Measurements from ENCODE around the gene SLC15A1. TPM values are rescaled to one million over a fixed set of nuclear protein-coding genes. Genes with fewer than 3 reads are reported as not detected.

Gene SLC15A1
- 2.6 TPM for total RNA-seq (2021; ENCODE audit: unreplicated experiment)
- 2.3 and 2.9 TPM in 2 replicates for polyA plus RNA-seq (2012)
- percentile 41 among the genes with signal in this experiment for Bru-seq, nascent RNA
- percentile 51 among the genes with signal in this experiment for BruChase-seq, experiment 1, labeled RNA remaining after a 6-hour chase
- percentile 48 among the genes with signal in this experiment for BruChase-seq, experiment 2, labeled RNA remaining after a 2-hour chase
- long read RNA-seq, partial matches to known transcripts, result 0 of 6 reads
- long read RNA-seq, other reads (novel, unspliced or antisense), result 4 of 6 reads

- CTCF ChIA-PET, result no interaction called here
- peak within 1 kb of the TSS; percentile 22 for H2AFZ ChIP-seq (ENCODE audit: low read depth, low read length, poor library complexity, severe bottlenecking)
- peaks cover 0 to 5% of the 10 kb centered on the region in 2 experiments; a peak in 1 of 4 replicates for H3K9me3 ChIP-seq (ENCODE audit: control insufficient read depth in 1 of 2, insufficient read depth in 1 of 2, low read depth in 1 of 2, low read length in 2 of 2)
- H3K79me2 ChIP-seq (ENCODE audit: insufficient read depth, low read length), result no peaks in the 10 kb centered on the region
- H3K9me2 ChIP-seq (ENCODE audit: insufficient read depth), result no peaks in the 10 kb centered on the region
- peak; percentile 76 for ATAC-seq
- no TSS peak for BruUV-seq (replicated peaks)
- no peaks in the 10 kb centered on the region for H3K36me3 ChIP-seq (ENCODE audit: control insufficient read depth in 1 of 2, insufficient read depth in 2 of 2, low read length in 2 of 2)
- H4K20me1 ChIP-seq (ENCODE audit: insufficient read depth), result no peaks in the 10 kb centered on the region
- peak within 1 kb of the TSS; percentile 33 to 53 for H3K4me3 ChIP-seq (replicated peaks in 1 of 2; ENCODE audit: low read depth in 1 of 2, low read length in 2 of 2)
- H3K27me3 ChIP-seq (ENCODE audit: insufficient read depth, low read length), result no peaks in the 10 kb centered on the region
- H3K4me2 ChIP-seq (ENCODE audit: low read length), result peak within 1 kb of the TSS; percentile 76
- intact Hi-C loops (cut with micrococcal nuclease), result no loop called here
- no peak for TF ChIP-seq CTCF (IDR thresholded peaks at IDR 0.05 in 2 of 3, conservative IDR thresholded peaks at IDR 0.05 in 1 of 3; ENCODE audit: borderline replicate concordance in 1 of 3, insufficient read depth in 1 of 3, low read depth in 2 of 3, low read length in 2 of 3)
- no peak for TF ChIP-seq CBX3 (IDR thresholded peaks at IDR 0.05; ENCODE audit: low read depth)
- TF ChIP-seq ATF3 (IDR thresholded peaks at IDR 0.05), result no peak
- no peak for TF ChIP-seq ZFX (IDR thresholded peaks at IDR 0.05)
- TF ChIP-seq EZH2 (IDR thresholded peaks at IDR 0.05), result no peak
- no peak for TF ChIP-seq RAD21 (IDR thresholded peaks at IDR 0.05; ENCODE audit: low read depth)
- TF ChIP-seq ZNF274 (IDR thresholded peaks at IDR 0.05; ENCODE audit: low read depth, low read length), result no peak
- TF ChIP-seq SP1 (IDR thresholded peaks at IDR 0.05; ENCODE audit: low read depth), result no peak
- no peak for TF ChIP-seq TCF7L2 (IDR thresholded peaks at IDR 0.05; ENCODE audit: borderline replicate concordance, extremely low read depth, insufficient read depth, insufficient read length)
- peaks cover 0 to 18% of the 10 kb centered on the region in 2 experiments; a peak in 1 of 4 replicates for H3K4me1 ChIP-seq (ENCODE audit: control insufficient read depth in 1 of 2, insufficient read depth in 2 of 2, low read length in 2 of 2)
- no peak for DNase-seq (ENCODE audit: low read depth, low spot score)
- RAD21 ChIA-PET (ENCODE audit: low non-redundant PET in 1 of 2, low total read pairs in 2 of 2, uncharacterized antibody in 2 of 2, unreplicated experiment in 2 of 2), result no interaction called here
- H3K9ac ChIP-seq (ENCODE audit: low read length), result peak within 1 kb of the TSS; percentile 33
- H3K27ac ChIP-seq (ENCODE audit: low read depth, low read length), result no peak within 1 kb of the TSS; the same call in 1 of the 2 replicates
- POLR2A ChIA-PET, result no interaction called here
Observed at GRCh38 chr13:98752467-98753290, at the start of gene SLC15A1. TSS of gene SLC15A1 (minus strand) at chr13:98752672. CDS start at chr13:98752598, 74 bp downstream.

All from HCT116 (cell line).